NCI-H510A treated with DMSO at 0.1 percent for 48 hours (cell line): ENCODE data around the gene VWC2L.

Source experiments
- DNase-seq: peaks from one replicate; lab custom pipeline; 2025; lab: John Stamatoyannopoulos, UW

Gene VWC2L

DNA sequence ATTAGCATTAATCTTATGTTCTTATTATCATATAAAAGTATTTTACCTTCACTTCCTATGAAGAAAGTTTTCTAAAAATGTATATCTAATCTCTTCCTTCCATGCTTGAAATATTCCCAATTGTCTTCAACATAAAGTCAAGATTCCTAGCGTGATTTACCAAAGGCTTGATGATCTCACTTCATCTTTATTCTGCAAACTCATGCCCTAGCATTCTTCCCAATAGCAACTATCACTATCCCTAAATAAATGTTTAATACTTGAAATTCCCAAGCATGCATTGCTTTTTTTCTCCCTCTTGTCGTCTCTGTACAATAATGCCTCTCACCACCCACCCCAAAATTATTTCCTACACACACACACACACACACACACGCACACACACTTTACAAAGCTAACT, 125.8 kb downstream of the VWC2L start:
- DNase-seq = no peak

DNA sequence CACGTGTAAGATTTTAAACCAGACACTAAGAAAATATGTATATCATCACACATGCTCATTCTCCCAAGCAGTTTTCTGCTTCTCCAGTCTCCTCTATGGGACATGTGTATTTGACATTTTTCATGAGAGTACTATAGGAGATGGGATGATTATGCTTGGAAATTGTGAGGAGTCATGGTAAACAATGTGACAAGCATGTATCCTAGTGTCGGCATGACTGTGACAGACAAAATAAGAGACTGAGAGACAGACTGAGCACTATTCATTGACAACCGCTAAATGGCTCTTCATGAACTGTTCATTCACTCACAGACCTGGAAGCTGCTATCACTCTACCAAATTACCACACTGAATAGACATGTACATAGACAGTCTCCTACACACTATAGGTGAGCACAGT, 127.1 kb downstream of the VWC2L start:
- no peak for DNase-seq

DNA sequence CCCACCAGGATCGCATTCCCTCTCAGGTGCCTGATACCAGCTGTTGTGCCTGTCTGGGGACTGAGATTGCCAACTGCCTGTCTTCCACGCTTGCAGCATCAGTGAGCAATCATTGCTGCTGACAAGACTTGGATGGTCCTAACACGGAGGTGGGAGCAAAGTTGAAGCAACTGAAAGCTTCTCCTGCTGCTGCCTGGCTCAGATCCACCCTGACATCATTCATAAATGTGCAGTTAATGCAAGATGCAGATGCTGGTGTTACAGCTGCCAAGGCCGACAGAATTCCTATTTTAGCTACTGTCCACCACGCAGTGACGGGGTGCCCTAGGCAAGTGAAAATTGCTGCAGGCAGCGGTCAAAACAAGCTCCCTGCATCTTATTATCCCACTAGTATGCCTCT, 131.4 kb downstream of the VWC2L start:
- no peak for DNase-seq

DNA sequence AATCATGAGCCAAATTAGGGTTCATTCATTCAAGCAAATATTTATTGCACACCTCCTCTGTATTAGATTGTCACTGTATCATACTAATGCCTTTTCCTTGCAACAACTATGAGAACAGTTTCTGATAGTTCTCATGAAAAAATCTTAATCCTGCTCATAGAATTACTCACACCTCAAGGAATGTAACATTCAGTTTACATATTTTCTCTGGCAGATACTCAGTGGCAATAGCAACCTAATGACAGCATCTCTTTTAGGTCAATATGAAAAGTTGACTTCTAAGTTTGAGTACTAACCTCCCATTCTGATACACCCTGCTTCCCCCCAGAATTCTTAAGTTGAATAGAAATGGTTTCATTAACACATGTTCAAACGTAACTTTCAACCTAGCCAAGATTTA, 132.0 kb downstream of the VWC2L start:
- DNase-seq = no peak

DNA sequence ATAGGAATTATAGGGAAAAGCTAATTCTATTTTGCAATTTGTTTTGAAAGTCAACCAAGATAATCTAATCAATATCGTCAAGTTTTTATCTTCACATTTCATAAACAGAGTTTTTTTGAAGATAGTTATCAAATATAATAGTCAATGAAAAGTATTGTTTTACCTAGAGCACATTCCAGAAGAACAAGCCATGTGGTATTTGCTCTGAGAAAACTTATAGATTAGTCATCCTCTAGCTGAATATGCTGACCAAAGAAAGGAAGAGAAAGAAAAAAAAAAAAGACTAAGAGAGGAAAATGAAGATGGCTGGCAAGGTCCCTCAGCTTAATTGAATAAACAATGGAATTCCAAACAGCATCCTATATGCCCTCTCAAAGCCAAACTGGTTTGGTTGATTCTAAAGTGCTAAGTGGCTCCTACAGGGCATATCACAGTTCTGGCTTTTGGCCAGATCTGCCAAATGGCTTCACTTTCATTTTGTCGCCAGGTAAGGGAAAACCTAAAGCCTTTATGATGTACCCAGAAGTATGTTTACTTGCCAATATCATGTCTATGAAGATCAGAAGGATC, 132.6 kb downstream of the VWC2L start:
- peak; percentile 75 for DNase-seq

DNA sequence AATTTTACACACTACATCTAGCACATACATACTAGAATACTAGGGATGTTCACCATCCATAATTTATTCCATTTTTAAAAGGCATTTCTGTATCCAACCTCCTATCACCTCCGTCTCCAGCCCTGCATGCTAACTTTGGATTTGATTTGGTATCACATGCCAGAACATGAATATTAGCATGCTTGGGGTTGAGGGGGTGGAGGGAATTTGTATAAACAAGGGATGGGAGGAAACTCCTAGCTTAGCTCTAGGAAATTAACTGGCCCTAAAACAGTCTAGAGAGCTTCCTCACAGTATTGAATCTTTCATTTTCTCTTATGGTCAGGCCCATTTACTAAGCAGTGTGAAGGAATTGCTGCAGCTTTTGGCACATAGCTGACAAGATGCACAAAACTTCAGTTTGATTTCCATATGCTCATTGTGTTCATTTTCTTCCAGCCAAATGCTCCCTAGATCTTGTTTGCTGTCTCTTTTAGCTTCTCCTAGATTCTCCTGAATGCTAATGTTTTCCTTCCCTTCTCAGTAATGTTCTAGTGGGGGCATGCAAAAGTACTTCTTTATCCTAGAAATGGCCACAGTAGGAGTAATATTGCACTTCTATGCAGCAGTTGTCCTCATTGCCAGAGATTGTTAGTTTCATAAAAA, 135.2 kb downstream of the VWC2L start:
- no peak for DNase-seq

DNA sequence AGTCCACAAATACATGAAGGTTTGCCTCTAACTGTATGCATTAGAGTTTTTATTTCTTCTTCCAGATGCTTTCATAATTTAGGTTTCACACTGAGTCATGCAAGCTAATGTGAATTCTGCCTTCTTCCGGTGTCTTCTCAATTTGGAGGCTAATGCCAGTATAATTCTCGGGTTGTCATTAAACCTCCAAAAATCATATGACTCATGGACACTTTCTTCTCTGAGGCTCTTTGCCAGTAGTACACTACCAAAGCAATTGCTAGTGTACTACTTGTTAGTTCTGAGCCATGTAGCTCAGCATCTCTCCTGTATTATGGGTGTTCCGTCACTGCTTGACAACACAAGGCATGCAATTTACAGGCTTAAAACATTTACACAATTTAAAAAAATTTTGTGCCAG, 137.1 kb downstream of the VWC2L start:
- no peak for DNase-seq

DNA sequence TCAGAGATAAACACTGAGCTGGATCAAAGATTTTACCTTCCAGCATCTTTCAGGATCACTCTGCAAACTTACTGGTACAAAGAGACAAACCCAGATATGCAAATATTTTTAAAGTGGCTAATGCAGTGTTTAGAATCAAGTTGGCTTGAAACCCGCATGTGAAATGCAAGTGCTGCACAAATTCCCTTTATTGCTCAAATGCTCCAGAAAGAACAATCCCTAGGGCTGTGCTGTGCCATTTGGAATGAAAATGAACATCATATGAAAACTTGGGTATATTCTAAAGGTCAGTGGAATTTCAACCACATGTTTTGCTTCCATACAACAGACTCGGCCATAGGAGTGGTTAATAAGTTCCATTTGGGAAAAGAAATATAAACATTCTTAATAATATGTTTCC, 139.1 kb downstream of the VWC2L start:
- DNase-seq = no peak

DNA sequence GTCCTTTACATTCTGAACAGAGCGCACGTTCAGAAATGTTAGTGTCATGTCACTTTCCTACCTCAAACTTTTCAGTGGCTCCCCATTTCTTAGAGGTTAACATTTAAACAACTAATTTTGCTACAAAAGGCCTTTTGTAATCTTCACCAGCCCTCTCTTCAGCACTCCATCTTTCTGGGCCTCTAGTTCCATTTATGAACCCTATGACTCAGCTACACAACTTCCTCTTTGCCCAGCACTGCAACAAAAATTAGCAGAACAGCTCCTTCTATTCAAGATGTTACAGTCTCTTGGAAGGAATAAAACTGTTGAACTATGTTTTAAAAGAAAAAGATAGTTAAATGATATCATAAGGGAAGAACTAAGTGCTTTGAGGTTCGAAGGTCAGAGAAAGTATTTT, 139.9 kb downstream of the VWC2L start:
- DNase-seq = no peak

DNA sequence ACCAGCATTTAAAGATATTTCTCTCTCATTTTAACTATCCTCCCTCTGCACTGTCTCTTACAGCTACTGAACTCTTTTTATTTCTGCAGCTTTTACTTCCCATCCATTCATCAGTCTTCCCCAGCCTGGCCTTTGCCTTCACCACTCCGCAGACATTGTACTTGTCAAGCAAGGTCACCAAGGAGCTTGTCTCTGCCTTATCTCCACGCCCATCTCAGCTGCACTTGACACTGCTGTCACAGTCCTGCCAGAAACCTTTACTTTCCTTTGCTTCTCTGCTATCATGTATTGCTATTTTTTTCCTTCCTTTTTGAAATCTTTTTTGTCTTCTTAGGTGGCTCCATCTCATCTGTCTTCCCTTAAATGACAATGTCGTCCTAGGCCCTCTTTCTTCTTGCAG, 147.0 kb downstream of the VWC2L start:
- DNase-seq = no peak

DNA sequence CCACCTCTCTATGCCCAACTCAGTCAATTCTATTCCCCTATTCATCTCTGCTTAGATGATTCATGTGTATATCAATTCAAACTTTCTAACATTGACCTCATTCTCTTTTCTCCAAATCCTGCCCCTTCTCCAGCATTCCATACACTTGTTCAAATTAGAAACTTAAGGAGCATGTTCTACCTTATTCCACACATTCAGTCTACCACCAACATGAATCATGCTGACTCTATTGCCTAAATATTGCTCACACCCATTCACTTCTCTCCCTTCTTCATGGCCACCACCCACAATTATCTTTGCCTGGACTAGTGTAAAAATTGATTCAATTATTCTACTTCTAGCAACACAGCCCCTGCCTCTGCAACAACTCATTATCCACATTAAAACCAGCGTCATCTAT, 147.5 kb downstream of the VWC2L start:
- no peak for DNase-seq

DNA sequence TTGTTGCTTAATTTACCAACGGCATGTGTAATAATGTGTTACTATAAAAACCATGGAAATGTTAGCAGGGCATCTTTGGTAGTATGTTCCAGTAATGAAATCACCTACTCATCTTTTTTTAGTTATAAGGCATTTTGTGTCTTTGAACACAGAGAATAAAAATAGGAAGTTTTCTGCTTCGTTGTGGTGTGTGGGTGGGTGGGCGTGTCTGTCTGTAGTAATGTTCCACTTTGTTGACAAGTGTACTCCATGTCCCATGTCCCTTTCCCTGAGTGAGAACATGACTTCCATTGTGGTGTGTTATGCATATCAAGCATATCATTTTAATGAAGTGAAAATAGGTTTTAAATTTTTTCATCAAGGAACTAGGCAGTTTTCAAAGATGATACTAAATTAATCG, 149.3 kb downstream of the VWC2L start:
- DNase-seq = no peak

DNA sequence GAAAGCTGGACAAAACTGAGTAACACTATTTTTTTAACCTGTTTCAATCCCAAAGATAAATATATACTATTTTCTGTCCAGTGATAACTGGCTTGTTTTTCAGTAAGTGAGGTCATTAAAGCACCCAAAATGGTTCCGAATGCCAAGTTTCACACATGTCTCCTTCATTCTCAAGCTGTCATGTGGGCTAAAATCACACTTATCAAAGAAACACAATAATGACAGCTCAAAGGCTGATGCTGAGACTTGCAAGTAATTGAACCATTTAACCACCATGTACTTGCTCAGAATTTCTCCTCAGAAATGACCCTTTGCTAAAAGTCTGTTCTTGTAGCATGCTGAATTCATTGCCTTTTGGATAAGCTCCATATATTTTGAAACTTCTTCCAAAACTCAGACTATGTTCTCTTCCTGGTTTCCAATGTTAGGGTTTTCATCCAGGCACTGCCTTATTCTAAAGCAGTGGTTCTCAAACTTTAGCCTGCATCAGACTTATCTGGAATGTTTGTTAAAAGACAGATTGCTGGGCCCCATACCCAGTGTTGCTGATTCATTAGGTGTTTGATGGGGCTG, 149.8 kb downstream of the VWC2L start:
- DNase-seq = no peak

DNA sequence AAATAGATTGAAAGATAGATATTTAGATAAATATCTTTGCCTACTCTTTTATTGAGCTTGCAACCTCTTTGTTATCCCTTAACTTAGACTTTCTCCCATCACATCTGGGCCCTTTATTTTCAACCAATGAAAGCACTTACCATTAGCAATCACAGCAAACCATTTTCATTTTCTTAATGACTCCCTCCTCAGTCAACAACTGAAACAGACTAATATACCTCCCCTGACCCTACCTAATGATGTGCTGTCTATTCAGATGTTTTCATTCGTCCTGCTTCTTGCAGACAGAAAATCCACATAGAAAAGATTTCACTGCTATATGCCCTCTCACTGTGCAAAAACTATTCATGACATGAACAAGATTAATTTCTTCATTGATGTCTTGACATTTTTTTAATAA, 154.4 kb downstream of the VWC2L start:
- DNase-seq = no peak

DNA sequence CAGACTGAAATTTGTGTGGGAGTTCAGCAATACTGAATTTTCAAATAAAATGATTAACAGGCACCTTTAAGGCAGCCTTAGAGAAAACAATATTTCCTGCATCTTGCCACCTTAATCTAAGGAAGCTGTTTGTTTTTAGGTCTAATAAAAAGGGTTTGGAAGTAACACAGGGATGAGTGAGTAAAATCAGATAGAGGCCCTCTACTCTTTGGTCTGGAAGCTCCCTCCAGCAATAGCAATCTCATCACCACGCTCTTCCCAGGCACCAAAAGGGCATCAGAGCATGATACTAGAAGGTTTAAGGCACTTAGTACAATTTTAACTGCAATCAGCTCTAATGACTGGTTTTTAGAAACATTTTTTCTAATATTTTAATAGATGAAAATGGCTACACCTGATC, 155.6 kb downstream of the VWC2L start:
- DNase-seq = no peak

DNA sequence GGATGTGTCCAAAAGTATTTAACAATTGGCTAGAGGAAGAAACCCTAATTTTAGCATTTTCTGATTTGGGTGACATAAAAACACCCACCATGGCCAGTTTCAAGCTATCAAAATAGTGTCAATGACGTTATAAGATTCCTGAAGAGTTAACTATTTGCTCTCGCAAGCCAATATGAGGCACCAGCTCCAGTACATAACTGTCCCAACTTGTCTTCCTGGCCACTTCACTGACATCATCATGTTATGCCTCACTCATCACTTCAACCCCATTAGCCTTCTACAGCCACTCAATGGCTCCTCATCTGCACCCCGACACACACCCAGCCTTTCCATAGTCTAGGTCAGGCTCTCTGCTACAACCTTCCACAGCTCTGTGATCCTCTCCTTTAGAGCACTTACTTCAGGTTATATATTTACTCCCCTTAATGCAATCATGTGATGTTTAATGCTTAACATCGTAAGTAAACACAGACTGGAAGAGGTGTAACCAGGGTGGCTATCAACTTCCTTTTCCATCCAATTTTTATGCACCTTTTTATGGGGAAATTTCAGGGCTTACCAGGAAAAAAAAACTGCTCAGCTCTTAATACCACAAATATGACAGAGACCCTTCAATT, 158.7 kb downstream of the VWC2L start:
- DNase-seq = peak; percentile 93

DNA sequence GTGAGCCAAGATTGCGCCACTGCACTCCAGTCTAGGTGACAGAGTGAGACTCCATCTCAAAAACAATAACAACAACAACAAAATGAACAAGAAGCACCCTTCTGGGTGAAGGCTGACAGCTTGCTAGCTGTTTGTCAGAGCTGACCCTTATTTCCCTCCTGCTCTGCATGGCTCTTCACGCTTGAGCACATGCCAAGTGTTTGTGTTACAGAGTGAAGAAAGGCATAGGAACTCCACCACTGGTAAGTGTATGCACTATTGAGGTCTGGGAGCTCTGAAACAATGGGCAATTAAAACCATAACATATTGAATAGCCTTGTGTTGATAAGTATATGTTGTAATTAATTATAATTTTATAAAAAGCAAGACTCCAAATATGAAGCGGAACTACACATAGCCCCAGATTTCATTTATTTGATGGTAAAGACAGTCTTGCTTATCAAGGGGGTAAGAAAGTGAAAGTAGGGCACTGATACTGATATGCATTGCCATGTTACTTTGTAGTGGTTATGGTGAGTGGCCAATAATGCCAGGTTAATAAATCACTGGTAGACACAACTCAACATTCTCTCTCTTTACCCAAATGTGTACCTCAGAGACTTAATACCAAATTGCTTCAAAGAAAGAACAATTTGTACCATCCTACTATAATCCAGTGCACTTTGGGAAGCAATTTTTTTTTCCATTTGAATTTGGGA, 163.4 kb downstream of the VWC2L start:
- DNase-seq = peak; percentile 80

DNA sequence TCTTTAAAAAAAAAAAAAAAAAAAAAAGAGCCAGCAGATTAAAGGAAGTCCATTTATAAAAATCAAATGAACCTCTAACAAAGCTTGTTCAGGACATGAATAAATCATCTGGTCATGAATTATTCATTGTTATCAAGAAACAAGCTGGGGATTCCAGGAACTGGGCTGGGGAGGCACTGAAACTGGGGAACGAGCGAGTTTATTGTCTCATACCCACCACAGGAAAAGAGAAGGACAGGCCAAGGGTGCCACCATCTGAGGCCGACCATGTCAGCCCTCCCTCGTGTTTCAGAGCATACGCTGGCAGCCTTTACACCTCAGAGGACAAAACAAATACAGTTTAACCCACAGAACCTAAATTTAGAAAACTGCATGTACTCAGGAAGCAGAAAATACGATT, 164.2 kb downstream of the VWC2L start:
- DNase-seq = no peak

DNA sequence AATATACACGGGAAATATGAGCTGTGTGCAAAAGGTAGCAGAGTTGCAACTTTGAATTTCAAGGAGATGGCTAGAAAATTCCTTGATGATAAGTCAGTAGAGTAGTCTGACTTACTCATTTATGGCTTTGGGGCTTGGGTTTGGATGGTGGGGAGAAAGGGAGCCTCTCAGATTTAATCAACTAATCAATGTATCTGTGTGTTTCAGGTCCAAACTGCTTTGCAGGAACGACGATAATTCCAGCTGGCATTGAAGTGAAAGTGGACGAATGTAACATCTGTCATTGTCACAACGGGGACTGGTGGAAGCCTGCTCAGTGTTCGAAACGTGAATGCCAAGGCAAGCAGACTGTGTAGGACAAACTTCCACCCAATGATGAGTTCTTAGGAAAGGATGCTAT, 164.6 kb downstream of the VWC2L start:
- DNase-seq = no peak

DNA sequence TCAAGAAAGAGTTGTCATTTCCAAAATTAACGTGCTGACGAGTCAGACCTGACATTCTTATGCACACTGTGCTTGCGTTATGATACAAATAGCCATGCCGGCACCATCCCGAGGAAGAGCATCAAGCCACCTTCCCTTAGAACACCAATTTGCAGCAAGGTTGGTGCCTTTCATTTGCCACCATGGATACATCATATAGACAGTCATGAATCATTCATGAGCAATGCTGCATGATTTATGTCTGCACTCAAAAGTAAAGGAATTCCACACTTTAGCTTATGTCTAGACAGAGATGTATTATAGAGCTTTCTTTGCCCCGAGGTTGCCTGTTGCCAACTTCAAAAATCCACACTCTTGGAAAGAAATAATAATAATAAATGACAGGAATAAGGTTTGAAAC, 166.9 kb downstream of the VWC2L start:
- DNase-seq = no peak

DNA sequence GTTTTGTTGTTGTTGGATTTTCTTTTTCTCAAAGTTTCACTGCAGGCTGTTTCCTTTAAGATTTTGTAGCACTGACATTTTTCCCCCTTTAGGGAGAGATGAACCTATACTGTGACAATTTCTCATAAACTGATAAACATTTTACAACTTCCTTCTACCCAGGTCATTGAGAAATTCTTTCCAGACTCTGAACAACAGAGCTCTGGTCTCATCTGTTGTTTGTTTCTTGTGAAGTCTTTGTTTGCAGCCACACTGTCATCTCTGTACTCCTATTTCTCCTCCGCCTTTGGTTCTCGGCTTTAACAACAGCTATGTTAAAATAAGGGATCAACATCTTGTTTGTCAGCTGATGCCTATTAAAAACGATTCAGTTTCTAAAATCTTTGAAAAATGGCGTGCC, 167.6 kb downstream of the VWC2L start:
- no peak for DNase-seq

DNA sequence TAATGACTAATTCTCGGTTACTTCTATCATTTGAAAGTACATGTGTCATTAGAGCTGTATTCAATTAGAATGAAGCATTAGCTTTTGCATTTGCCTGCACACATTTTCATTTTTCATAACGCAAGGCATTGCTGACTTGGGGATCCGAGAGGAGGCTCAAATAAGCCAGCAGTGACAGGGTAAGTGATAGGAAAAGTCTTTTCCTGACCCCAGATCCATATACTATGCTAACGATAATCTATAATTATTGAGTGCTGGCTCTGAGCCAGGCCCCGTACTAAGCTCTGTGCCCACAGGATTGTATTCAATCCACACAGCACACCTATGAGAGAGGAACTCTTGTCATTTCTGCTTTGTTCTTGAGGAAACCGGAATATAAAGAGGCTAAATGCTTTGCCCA, 168.2 kb downstream of the VWC2L start:
- no peak for DNase-seq

DNA sequence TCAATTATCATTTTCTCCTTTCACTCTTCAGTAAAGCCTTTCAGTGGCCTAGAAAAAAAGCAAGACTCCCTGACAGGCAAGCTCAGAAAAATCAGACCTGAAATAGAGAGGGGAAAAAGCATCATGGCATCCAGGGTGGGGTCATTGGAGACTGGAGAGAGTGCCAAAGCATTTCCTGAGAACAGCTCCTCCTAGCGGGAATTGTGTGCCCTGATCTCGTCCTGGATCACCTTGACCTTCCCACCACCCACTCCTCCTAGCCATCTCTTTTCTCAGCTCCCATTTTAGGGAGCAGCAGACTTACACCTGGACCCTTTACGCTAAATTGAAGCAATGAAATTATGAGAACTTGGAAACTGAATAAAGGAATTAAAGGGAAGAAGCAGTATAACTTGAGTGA, 176.6 kb downstream of the VWC2L start:
- DNase-seq = no peak
